HepG2 (cell line): ENCODE results near the gene ECHS1. TPM values are rescaled to one million over a fixed set of nuclear protein-coding genes. Genes with fewer than 3 reads are reported as not detected.

Experiments used
- ATF3 ChIP-seq: sonication (generic); formaldehyde crosslinking; IDR thresholded peaks from 2 replicates; pipeline ENCODE4 v1.4.0; 2020; ENCODE audit warnings: missing genetic modification reagents
- FOSL2 ChIP-seq: sonication (generic); formaldehyde crosslinking; IDR thresholded peaks from 2 replicates; pipeline ENCODE4 v1.4.0; 2020; ENCODE audit warnings: missing genetic modification reagents
- HMG20B ChIP-seq: conservative IDR thresholded peaks from 2 replicates; pipeline ENCODE4 v1.6.1; 2016; ENCODE audit warnings: missing genetic modification reagents, missing compliant biosample characterization
- KMT2A ChIP-seq: sonication (generic); formaldehyde crosslinking; IDR thresholded peaks from 2 replicates; pipeline ENCODE4 v1.4.0; 2020; ENCODE audit warnings: missing genetic modification reagents
- NAIF1 ChIP-seq: sonication (generic); formaldehyde crosslinking; IDR thresholded peaks from 2 replicates; pipeline ENCODE4 v1.5.0; 2020; ENCODE audit warnings: mild to moderate bottlenecking, missing genetic modification reagents, borderline replicate concordance
- RBM39 ChIP-seq: fragments of 200-400 bp; formaldehyde crosslinking; IDR thresholded peaks from one replicate; pipeline ENCODE4 v1.6.1; 2018; ENCODE audit warnings: antibody characterized with exemption, mild to moderate bottlenecking, low read depth, low read length; ENCODE audit not compliant: poor library complexity, severe bottlenecking
- SOX13 ChIP-seq, 3 experiments: fragments of 450-650 bp in 1 of 3; sonication (generic) in 1 of 3; formaldehyde crosslinking in 1 of 3; IDR thresholded peaks in 2 of 3; conservative IDR thresholded peaks in 1 of 3; 2 replicates each; pipeline versions ENCODE4 v1.5.0 to v1.6.1; 2016 to 2020; ENCODE audit warnings: antibody characterized with exemption in 1 of 3, mild to moderate bottlenecking in 1 of 3, missing compliant biosample characterization in 1 of 3, missing genetic modification reagents in 1 of 3, moderate library complexity in 1 of 3
- polyA plus RNA-seq, 8 experiments: library from polyadenylated mRNA; depleted of rRNA in 3 of 8; stranded (reverse) in 7 of 8; unstranded in 1 of 8; fragments of >200 nt; fragmentation: Illumina TruSeq in 4 of 8; extraction: Trizol in 4 of 8; gene quantifications; 2 replicates each; pipeline versions ENCODE4 v1.2.1 to v1.2.3, GENCODE V29; 2011 to 2016; ENCODE audit warnings: low read depth in 4 of 8, missing spikeins in 1 of 8, mixed read lengths in 1 of 8; ENCODE audit not compliant: insufficient read depth in 1 of 8
- total RNA-seq, 5 experiments: library from RNA; depleted of rRNA; stranded (reverse); fragments of >200 nt; fragmentation: Illumina TruSeq; extraction: Trizol; gene quantifications; 2 replicates each; pipeline ENCODE4 v1.2.3, GENCODE V29; 2016; ENCODE audit warnings: low read depth in 1 of 5
- TF ChIP-seq, protein P1 (sequence below), 2 experiments: fragments of 450-650 bp in 1 of 2; sonication (generic) in 1 of 2; formaldehyde crosslinking in 1 of 2; IDR thresholded peaks; 2 replicates each; pipeline versions ENCODE4 v1.6.1 to v1.8.0; 2016 to 2022; ENCODE audit warnings: antibody characterized with exemption in 1 of 2, mild to moderate bottlenecking in 1 of 2, missing genetic modification reagents in 1 of 2
- TF ChIP-seq, protein P2 (sequence below): sonication (generic); formaldehyde crosslinking; conservative IDR thresholded peaks from 2 replicates; pipeline ENCODE4 v1.4.0; 2020; ENCODE audit warnings: mild to moderate bottlenecking, missing genetic modification reagents, moderate library complexity

ECHS1 gene
- total and polyA plus RNA-seq, 2 of the 13 experiments (the other 11 are each of a cell fraction or from before 2014, with no cell fraction given) = 32.7 to 195 TPM

DNA sequence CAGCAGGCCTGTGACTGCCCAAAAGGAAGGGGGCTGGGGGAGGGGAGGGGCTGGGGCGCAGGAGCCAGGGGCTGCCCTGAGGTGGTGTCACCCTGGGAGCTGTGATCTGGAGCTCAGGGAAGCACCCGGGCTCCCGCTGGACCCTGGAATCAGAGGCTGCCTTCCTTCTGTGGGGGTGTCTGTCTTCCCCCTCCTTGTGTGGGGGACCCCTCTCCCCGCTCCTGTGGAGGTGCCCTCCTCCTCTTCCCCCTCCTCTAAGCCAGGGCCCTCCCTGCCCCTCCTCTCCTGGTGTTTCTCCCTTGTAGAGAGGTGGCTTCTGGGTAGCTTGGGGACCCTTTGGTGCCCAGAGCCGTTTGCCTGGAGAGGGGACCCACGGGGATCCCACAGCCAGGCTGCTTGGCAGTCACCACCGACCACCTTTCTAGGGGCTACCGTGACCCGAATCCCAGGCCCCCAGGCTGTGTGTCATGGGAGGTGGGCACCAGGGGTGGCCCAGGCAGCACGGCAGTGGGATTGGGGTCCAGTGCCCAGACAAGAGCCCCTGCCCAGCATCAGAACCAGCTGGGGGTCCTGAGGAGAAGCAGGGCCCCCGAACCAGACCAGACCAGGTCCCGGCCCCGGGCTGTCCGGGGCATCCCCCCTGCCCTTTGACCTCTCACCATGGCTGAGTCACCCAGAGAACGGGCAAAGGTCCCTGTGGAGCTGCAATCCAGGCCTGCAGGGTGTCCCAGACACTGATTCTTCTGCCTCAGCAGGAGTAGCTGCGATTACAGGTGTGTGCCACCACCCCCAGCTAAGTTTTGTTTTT is 25.2 kb downstream of the ECHS1 start (continued):
- peak; percentile 95 for TF ChIP-seq ATF3 (CRISPR knock-in tag)
- TF ChIP-seq, protein P1, sequence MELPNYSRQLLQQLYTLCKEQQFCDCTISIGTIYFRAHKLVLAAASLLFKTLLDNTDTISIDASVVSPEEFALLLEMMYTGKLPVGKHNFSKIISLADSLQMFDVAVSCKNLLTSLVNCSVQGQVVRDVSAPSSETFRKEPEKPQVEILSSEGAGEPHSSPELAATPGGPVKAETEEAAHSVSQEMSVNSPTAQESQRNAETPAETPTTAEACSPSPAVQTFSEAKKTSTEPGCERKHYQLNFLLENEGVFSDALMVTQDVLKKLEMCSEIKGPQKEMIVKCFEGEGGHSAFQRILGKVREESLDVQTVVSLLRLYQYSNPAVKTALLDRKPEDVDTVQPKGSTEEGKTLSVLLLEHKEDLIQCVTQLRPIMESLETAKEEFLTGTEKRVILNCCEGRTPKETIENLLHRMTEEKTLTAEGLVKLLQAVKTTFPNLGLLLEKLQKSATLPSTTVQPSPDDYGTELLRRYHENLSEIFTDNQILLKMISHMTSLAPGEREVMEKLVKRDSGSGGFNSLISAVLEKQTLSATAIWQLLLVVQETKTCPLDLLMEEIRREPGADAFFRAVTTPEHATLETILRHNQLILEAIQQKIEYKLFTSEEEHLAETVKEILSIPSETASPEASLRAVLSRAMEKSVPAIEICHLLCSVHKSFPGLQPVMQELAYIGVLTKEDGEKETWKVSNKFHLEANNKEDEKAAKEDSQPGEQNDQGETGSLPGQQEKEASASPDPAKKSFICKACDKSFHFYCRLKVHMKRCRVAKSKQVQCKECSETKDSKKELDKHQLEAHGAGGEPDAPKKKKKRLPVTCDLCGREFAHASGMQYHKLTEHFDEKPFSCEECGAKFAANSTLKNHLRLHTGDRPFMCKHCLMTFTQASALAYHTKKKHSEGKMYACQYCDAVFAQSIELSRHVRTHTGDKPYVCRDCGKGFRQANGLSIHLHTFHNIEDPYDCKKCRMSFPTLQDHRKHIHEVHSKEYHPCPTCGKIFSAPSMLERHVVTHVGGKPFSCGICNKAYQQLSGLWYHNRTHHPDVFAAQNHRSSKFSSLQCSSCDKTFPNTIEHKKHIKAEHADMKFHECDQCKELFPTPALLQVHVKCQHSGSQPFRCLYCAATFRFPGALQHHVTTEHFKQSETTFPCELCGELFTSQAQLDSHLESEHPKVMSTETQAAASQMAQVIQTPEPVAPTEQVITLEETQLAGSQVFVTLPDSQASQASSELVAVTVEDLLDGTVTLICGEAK (IDR thresholded peaks at IDR 0.05) = no peak
- TF ChIP-seq, protein P1 (CRISPR knock-in tag; IDR thresholded peaks at IDR 0.05) = peak; percentile 44; the same call in 1 of the 2 replicates
- TF ChIP-seq, protein P2, sequence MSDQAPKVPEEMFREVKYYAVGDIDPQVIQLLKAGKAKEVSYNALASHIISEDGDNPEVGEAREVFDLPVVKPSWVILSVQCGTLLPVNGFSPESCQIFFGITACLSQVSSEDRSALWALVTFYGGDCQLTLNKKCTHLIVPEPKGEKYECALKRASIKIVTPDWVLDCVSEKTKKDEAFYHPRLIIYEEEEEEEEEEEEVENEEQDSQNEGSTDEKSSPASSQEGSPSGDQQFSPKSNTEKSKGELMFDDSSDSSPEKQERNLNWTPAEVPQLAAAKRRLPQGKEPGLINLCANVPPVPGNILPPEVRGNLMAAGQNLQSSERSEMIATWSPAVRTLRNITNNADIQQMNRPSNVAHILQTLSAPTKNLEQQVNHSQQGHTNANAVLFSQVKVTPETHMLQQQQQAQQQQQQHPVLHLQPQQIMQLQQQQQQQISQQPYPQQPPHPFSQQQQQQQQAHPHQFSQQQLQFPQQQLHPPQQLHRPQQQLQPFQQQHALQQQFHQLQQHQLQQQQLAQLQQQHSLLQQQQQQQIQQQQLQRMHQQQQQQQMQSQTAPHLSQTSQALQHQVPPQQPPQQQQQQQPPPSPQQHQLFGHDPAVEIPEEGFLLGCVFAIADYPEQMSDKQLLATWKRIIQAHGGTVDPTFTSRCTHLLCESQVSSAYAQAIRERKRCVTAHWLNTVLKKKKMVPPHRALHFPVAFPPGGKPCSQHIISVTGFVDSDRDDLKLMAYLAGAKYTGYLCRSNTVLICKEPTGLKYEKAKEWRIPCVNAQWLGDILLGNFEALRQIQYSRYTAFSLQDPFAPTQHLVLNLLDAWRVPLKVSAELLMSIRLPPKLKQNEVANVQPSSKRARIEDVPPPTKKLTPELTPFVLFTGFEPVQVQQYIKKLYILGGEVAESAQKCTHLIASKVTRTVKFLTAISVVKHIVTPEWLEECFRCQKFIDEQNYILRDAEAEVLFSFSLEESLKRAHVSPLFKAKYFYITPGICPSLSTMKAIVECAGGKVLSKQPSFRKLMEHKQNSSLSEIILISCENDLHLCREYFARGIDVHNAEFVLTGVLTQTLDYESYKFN (CRISPR knock-in tag) = peak; percentile 72; the same call in 1 of the 2 replicates
- TF ChIP-seq RBM39 = peak; percentile 23
- TF ChIP-seq HMG20B (CRISPR knock-in tag) = 0 out of 2 replicates have a peak, but pooled peaks have one; percentile 30
- TF ChIP-seq NAIF1 (CRISPR knock-in tag) = peak; percentile 32; the same call in 1 of the 2 replicates
- TF ChIP-seq FOSL2 (CRISPR knock-in tag) = peak; percentile 97
- TF ChIP-seq SOX13 (IDR thresholded peaks at IDR 0.05) = no peak
- peak in 1 of 2 experiments; percentile 17; a peak in 1 of 4 replicates for TF ChIP-seq SOX13 (CRISPR knock-in tag; conservative IDR thresholded peaks at IDR 0.05 in 1 of 2, IDR thresholded peaks at IDR 0.05 in 1 of 2)
- no peak for TF ChIP-seq KMT2A (CRISPR knock-in tag)
